ENCODE data around the gene SLIT1.
A peak's percentile ranks its signal among the peaks of the same experiment; 100 is the strongest.

The SLIT1 gene

DNA sequence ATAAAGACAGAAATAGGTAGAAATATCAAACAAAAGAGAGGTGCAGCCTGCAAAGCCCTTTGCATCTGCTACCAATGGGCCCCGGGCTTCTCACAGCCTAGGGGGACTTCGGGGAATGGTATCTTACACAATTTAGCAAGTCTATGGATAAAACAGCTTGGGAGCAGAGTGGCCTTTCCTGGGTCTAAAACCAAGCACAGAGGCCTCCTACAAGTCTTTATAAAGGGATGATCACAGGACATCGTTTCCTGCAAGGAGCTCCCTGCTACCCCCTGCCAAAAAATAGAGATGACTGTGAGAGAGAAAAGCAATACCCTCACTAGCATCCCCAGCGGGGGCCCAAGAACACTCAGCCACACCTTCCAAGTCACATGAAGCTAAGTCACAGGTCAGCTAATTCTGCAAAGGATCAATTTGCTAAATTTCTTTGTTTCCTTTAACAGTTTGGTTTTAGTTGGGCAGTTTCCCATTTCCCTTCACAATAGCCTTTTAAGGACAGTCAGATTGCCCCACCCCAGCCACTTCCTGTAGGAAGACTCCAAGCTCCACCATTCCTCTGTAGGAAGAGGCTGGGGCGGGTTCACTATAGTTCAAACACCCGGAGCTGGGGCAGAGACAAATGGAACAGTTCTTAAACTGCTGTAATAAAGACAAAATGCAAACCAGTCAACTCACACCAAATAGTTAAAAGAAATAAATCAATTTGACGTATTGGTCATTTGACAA, 105.5 kb downstream of the SLIT1 start:
- DNase-seq (ENCODE audit: low read depth): no peak

DNA sequence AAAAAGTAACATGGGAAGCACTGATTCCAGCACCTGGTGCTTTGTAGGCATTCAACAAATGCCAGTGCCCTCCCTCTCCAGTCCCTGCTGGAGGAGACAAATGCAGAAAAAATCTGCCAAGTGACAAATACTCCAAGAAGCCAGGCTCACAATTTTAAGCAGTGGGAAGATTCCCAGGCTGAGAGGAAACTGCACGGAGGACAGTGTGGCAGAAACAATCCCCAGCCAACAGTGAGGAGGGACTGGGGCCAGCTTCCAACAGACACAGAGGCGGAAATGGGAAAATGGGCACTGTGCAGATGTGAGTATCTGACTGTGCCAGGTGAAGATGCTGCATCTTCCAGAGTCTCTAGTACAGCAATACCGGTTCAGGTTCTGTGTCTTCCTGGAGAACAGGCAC, 106.3 kb downstream of the SLIT1 start:
- no peak for DNase-seq (ENCODE audit: low read depth)

DNA sequence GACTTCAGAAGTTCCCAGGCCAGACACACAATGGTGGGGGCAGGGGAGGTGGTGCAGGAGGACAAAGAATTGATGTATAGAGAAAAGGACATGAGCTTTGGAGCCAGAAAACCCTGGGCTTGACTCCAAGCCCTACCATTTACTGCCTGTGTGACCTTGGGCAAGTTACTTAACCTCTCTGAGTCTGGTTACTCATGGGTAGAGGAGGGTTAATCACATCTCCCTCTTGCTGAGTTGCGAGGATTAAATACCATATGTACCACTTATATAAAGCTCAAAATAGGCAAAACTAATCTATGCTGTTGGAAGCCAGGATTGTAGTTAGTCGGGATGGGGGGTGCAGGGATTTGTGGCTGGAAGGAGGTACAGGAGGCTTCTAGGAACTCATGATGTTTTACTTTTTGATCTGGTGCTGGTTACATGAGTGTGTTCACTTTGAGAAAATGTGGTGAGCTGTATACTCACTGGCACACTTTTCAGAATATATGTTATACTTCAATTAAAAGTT, 106.8 kb downstream of the SLIT1 start:
- DNase-seq (ENCODE audit: low read depth): no peak

DNA sequence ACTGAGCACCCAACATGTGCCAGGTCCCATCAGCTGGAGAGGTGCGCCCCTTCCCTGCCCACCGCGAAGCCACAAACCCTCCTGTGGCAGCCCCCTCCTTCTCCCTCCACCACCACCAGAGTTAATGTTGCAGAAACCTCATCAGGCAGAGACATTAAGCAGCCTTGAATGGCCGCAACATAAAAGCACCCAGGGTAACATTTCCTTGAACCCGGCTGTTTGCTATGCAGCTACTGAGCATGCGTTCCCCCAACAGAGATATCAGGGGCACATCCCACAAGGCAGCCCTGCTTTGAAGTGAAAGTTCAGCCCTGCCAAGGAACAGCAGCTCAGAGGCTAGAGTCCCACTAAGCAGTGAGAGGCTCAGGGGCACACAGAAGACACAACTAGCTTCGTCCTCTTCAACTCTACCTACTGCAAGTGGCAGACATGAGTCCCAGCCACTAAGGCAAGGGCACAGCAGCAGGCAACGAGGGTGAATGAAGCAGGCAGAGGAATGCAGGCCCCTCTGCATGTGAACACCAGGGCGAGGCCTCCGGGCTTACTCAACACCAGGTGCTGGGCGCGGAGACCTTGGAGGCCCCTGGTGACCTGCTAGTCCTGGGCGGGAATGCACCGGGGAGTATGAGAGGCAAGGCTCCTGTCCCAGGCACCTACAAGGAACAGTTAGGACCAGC, 107.4 kb downstream of the SLIT1 start:
- DNase-seq (ENCODE audit: low read depth): no peak

DNA sequence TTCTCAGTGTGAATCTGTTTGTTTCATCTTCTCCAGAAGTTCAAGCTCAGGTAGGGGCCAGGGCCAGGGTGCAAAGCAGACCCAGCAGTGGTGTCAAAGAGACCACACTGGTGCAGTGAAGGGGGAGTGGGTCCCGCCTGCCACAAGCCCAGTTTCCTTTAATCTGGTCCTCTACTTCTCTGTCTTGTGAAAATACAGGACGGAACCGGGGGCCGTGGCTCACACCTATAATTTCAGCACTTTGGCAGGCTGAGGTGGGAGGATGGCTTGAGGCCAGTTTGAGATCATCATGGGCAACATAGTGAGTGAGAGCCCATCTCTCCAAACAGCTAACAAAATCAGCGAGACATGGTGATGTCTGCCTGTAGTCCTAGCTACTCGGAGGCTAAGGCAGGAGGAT, 109.0 kb downstream of the SLIT1 start:
- no peak for DNase-seq (ENCODE audit: low read depth)

DNA sequence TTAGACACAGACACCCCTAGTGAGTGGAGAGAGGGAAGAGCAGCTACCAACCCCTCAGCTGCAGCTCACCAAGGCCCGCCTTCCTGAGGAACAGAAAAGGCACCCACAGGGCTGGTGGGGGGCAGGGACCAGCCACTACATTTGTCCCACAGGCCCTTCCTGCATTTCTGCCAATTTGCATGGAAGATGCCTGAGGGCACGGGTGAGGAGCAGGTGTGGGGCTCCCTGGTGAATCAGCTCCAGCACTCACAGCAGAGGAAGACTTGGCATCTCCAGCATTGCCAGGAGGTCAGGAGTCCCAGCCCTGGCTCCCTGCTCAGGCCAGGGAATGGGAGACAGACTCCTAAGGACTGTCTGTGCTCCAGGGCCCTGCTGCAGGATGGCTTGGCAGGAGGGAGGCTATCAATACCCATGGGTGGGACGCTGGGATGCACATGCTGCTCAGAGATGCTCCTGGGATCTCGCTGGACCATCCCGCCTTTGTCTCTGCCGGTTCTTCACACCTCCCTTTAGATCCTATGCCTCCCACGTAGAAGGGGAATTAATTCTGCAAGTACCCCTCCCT, 109.7 kb downstream of the SLIT1 start:
- no peak for DNase-seq (ENCODE audit: low read depth)

DNA sequence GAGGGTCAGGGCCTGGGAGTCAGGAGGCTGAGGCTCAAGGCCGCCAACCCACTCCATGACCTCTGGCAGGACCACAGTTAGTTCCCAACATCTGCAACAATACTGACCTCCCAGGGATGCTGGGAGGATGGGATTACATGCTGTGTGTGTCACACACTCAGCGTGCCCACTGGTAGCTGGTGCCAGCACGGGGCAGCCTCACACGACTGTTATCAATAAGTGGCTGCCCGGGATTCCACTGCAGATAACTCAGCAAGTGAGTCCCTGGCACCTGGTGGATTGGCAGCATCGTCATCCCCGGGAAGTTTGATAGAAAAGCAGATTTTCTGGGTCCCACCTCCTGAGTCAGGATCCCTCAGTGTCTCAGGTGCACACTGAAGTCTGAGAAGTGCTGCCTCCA, 110.3 kb downstream of the SLIT1 start:
- no peak for DNase-seq (ENCODE audit: low read depth)

DNA sequence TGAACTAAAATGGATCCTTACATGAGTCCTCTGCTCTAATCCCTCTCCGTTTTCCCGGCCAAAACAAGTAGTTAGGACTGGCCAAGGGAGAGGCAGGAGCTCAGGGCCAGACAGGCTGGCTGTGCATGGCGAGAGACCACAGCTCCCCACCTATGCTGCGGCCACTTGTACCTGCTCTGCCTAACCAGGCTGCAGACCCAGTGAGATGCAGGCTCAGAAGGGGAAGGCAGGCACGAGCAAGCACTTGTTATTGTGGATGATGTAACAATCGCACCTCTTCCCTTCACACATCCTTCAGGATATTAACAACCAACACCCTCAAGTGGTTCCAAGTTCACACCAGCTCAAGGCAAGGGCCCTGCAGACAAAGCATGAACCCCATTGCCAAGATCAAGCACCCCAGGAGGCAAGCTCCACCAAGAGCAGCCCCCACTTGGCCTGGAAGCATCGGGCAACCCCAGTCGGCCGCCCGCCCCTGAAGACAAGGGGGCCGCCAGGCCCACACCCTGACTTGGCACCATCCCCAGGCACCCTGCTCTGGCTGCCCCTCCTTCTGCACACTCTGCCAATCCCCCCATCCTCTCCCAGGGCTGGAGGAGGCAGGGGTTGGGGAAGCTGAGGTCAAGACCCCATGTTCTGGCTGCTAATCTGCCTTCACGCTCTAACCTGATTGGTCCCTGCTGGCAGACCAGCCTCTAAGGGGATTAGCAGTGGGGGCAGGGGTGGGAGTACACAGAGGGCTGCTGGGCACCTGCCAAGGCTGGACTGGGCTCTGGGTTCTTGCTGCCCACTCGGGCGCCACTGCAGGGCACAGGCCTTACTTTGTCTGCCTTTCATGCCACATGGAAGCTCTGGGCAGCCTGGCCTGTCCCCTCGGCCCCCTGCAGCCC, 111.3 kb downstream of the SLIT1 start:
- DNase-seq (ENCODE audit: low read depth): no peak

DNA sequence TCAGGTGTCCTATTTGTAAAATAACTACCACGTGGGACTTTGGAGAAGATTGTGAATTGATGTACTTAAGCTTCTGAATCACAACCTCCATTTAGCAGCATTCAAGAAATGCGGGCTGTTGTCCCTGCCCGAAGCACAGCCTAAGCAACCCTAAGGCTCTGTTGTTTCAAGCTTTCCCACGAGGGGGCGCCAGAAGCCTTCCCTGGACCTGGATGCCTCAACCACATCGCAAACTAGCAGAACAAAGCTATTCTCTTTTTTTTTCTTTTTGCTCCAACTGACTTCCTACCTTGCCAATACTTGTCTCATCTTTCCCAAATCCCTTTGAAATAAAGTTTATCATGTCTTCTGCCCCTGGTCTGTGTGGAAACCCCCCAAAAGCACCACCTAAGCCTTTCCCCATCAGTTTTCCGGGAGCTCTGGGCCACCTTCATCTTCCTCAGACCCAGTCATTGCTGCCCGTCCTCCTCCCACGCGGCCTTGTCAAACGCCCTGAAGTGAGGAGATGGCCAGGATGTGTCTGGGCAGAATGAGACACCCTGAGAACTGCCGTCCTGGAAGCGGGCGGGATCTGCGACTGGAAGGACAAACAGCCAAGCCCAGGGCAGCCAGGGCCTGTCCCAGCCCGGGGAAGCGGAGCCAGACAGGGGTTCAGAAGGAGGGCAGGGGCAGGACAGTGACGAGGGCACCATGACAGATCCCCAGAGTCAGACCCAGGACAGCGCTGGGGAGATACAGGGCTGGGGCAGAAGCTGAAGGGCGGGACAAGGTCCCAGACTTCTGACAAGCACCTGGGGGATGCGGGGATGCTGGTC, 112.7 kb downstream of the SLIT1 start:
- peak; percentile 13 for DNase-seq (ENCODE audit: low read depth)

DNA sequence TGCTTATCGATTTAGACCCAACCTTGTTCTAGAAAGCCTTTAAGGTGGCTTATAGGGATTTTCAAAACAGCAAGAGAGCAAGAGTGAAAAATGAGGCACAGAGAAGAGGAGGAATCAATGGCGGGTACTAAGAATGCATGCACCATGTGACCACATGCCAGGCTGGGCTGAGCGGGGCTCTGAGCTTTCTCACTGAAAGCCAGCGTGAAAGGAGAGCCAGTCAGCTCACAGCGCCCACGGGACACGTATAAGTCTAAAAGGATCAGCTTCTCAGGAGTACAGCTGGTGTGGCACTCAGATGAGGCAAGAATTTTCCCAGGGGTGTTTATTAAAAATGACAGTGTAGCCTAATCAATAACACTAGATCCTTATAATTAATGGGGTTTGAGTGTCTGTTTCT, 114.3 kb downstream of the SLIT1 start:
- DNase-seq (ENCODE audit: low read depth): no peak

DNA sequence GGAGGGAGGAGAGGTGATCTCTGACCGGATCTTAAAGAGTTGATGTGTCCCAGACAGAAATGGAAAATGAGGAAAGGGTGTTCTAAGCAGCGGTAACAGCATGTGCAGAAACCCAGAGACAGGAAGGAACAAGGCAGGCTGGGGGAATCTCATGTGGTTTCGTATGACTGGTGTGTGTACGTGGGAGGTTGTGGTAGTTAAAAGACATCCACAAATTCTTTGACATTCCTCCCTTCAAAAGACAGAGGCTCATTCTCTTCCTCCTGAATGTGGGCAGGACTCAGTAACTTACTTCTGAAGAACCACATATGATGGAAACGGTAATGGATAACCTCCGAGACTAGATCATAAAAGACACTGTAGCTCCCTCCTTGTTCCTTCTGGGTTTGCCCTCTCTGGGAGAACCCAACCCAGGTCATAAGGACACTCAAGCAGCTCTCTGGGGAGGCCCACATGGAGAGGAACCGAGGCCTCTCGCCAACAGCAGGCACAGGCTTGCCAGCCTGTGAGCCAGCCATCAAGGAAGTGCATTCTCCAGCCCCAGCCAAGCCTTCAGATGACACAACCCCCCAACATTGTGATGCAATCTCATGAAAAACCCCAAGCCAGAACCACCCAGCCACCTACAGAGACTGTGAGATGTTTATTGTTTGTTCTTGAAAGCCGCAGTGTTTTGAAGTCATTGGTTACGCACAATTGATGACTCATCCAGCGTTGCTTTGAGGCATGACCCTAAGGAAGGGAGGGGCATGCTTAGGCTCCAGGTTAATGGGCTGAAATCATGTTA, 116.0 kb downstream of the SLIT1 start:
- no peak for DNase-seq (ENCODE audit: low read depth)

DNA sequence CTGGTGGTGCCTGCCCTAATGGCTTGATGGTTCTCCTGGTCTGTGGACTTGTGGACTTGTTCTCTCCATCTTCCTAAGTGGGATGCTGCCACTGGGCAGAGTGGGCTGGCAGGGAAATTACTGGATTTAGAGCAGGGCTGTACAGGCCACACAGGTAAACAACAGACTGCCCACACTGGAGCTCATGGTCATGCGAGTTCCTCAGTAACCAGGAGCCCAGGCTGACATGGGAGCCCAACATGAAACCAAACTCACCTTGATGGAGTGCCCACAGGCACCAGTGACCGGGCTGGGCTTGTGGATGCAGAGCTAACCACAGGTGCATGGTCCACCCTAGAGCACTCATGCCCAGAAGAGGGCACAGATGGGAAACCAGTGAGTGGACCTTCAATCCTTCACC, 116.7 kb downstream of the SLIT1 start:
- no peak for DNase-seq (ENCODE audit: low read depth)

DNA sequence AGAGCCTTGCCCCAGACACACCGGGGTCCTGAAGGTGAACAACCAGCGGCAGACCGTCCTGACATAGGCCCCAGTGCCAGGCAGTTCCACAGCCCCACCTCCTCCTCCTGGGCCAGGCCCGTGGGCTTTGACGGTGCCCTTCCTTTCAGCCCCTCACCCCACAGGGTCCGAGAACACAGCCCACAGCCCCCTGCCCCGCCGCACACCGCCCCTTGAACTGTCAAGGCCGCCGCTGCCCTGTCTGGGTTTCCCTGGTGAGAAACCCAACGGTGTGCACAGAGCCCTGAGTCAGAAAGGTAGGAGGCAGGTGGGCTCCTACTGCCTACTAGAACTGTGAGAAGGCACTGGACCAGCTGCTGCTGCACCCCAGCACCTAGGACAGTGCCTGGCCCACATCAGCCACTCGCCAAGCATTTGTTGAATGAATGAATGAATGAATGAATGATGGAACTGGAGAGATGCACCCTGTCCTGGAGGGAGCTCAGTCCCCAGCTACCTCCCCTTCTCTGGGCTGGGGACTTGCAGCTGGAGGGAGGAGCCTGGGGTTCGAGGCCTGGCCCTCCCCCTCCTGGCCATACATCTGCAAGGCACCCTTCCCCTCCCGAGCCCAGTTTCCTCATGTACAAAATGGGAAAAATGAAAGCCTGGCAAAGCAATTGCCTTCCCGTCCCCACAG, 117.9 kb downstream of the SLIT1 start:
- no peak for DNase-seq (ENCODE audit: low read depth)

DNA sequence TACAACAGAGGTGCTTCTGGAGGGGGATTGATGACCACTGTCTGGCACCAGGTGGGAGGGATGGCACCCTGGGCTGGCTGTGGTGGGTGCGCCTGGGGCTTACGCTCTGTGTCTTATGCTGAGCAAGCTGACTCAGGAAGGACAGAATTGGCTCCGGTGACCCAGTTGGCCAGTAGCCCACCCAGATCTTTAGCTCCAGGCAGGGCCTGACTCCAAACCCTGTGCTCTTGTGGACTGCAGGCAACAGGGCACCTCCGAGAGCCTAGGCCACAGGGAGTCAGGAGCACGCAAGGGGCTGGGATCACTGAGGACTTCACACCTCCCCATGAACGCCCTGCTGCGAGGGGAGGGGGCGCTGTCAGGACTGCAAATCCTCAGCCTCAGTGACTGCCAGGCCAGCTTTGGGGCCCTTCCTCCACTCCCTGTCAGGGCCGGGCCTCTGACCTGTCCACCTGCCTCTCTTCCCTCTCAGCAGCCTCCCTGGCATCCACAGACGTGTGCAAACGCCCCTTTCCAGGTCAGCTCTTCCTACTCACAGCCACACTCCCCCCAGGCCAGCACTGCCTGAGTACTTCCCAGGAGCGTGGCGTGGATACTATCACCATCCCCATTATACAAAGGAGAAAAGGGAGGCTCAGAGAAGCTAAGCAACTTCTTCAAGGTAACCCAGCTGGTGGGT, 118.7 kb downstream of the SLIT1 start:
- no peak for DNase-seq (ENCODE audit: low read depth)

DNA sequence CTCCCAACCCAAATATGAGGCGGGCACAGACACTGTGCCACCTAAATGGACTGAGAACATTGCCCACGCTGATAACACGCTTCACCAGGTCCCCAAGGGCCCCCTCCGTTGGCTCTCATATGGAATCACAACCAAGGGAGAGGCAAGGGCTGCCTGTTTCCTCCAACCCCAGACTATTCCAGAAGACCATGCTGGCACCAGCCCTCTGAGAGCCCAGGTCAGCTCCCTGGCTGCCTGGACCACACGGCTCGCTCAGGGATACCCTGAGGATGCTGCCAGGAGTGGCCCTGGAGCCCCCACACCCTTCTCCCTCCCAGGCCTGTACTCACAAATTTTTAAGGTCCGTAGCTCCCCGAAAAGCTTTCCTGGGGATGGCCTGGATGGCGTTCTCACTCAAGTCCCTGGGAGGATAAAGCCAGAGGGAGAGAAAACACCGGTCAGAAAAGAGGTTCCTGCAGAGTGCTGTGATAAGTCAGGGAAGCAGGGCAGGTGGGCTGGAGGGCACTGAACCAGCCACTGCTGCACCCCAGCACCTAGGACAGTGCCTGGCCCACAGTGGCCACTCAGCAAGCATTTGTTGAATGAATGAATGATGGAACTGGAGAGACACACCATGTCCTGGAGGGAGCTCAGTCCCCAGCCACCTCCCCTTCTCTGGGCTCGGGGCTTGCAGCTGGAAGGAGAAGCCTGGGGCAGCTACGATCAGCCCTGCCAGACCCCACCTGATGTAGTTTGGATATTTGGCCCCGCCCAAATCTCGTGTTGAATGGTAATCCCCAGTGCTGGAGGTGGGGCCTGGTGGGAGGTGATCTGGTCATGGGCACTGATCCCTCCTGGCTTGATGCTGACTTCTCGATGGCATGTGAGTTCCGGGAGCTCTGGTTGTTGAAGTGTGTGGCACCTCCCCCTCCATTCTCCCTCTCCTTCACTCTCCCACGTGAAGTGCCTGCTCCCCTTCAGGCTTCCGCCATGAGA, 119.8 kb downstream of the SLIT1 start:
- no peak for DNase-seq (ENCODE audit: low read depth)

DNA sequence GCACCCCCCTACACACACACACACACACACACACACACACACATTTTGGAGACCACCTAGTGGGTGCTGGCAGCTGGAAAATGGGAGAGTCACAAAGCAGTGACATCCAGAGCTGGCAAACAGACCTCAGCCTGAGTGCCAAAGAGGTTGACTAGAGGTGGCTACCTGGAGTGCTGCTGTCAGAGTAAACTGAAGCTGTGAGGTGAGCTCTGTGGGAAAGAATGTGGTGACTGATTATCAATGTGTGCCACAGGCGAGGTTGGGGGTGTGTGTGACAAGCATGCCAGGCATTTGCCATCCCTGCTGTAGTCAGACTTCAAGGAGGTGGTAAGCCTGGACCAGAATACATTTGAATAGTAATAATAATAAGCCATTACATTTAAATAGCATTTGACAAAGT, 120.6 kb downstream of the SLIT1 start:
- DNase-seq (ENCODE audit: low read depth): no peak

DNA sequence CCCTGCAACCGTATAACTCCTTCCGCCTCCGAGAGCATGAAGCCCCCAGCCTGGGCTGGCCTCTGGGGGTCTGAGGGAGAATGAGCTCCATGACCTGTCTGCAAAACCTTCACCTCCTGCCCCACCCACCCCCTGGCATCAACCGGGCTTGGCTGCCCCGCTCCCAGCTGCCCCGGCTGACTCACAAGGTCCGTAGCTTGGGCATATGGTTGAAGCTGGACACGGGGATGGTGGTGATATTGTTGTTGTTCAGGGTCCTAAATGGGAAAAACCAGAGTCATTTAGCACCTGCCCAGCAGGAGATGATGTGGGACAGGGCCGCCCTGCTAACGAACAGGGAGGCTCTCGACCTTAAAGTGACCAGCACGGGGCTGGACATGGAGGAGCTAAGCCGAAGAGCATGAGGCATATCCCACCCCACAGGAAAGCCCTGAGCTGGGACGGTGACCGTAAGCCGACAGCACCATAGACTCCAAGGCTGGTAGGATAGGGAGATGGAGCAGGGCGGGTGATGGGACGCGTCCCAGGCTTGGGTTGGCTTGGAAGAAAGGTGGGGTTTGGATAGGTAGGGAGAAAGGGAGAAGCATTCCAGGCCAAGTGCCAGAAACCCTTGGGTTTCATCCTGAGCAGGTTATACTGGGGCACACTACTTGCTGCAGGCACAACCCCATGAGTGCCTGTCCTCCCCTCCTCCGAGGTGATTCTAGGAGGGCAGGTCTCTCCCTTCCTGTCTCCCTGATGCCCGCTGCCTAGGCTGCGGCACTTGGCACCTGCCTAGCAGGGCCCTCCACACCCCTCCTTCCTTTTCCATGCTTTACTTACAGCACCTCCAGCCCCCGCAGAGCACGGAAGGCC, 121.5 kb downstream of the SLIT1 start:
- DNase-seq (ENCODE audit: low read depth): no peak
